Measurements from ENCODE around the gene ANKRD27. TPM values are rescaled to one million over a fixed set of nuclear protein-coding genes. Genes with fewer than 3 reads are reported as not detected.
"Not testable (repeated sequence)": the region's sequence is repeated elsewhere in the genome, so short reads cannot be mapped to it uniquely, and the experiment has no call there.

The ANKRD27 gene
- polyA plus RNA-seq, 1 donor: 20.6 TPM

DNA sequence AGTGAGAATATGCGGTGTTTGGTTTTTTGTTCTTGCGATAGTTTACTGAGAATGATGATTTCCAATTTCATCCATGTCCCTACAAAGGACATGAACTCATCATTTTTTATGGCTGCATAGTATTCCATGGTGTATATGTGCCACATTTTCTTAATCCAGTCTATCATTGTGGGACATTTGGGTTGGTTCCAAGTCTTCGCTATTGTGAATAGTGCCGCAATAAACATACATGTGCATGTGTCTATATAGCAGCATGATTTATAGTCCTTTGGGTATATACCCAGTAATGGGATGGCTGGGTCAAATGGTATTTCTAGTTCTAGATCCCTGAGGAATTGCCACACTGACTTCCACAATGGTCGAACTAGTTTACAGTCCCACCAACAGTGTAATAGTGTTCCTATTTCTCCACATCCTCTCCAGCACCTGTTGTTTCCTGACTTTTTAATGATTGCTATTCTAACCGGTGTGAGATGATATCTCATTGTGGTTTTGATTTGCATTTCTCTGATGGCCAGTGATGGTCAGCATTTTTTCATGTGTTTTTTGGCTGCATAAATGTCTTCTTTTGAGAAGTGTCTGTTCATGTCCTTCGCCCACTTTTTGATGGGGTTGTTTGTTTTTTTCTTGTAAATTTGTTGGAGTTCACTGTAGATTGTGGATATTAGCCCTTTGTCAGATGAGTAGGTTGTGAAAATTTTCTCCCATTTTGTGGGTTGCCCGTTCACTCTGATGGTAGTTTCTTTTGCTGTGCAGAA lies 87.1 kb downstream of the ANKRD27 start:
- not testable (repeated sequence) for H3K4me3 ChIP-seq (ENCODE audit: low read length); H3K27me3 ChIP-seq (ENCODE audit: control insufficient read depth, insufficient read depth, low read length); DNase-seq; H3K27ac ChIP-seq (ENCODE audit: low read length); H3K9me3 ChIP-seq (ENCODE audit: control insufficient read depth, low read depth, low read length); H3K4me1 ChIP-seq (ENCODE audit: control insufficient read depth, insufficient read depth, low read length)
- peaks cover 35% of the 10 kb centered on the region for H3K36me3 ChIP-seq (ENCODE audit: control insufficient read depth, insufficient read depth, low read length)
- WGBS (ENCODE audit: insufficient coverage, low lambda C conversion rate): no CpG with 5 or more reads among the region's 8 CpGs

- Histone ChIP-seq H3K4me3 (ENCODE audit: low read length) (peak overlapping the region; percentile 85), H3K4me1 (ENCODE audit: control insufficient read depth, insufficient read depth, low read length) (peaks cover 4% of the 10 kb centered on the region), H3K27me3 (ENCODE audit: control insufficient read depth, insufficient read depth, low read length) (no peaks in the 10 kb centered on the region), H3K27ac (ENCODE audit: low read length) (peak overlapping the region; percentile 77), H3K36me3 (ENCODE audit: control insufficient read depth, insufficient read depth, low read length) (peaks cover 38% of the 10 kb centered on the region), H3K9me3 (ENCODE audit: control insufficient read depth, low read depth, low read length) (no peaks in the 10 kb centered on the region)
- no CpG with 5 or more reads among the region's 27 CpGs for WGBS (ENCODE audit: insufficient coverage, low lambda C conversion rate)
- DNase-seq: peak in 1 of 2 donors; percentile 28
Measured at GRCh38 chr19:32581705-32582179, 93.2 kb downstream of the ANKRD27 start.

GRCh38 chr19:32580901-32581704 lies 93.9 kb downstream of the ANKRD27 start, which contains the start of gene PDCD5:
PDCD5 (plus strand) TSS chr19:32581190; CDS start chr19:32581262, 72 bp downstream.
- H3K4me3 ChIP-seq (ENCODE audit: low read length): peak within 1 kb of the TSS; percentile 85
- peak within 1 kb of the TSS; percentile 77 for H3K27ac ChIP-seq (ENCODE audit: low read length)
- peaks cover 4% of the 10 kb centered on the region for H3K4me1 ChIP-seq (ENCODE audit: control insufficient read depth, insufficient read depth, low read length)
- H3K9me3 ChIP-seq (ENCODE audit: control insufficient read depth, low read depth, low read length): no peaks in the 10 kb centered on the region
- no peaks in the 10 kb centered on the region for H3K27me3 ChIP-seq (ENCODE audit: control insufficient read depth, insufficient read depth, low read length)
- WGBS (ENCODE audit: insufficient coverage, low lambda C conversion rate): no CpG with 5 or more reads among the region's 81 CpGs
- peak; percentile 96 to 98 for DNase-seq
- H3K36me3 ChIP-seq (ENCODE audit: control insufficient read depth, insufficient read depth, low read length): peaks cover 32% of the 10 kb centered on the region

DNA sequence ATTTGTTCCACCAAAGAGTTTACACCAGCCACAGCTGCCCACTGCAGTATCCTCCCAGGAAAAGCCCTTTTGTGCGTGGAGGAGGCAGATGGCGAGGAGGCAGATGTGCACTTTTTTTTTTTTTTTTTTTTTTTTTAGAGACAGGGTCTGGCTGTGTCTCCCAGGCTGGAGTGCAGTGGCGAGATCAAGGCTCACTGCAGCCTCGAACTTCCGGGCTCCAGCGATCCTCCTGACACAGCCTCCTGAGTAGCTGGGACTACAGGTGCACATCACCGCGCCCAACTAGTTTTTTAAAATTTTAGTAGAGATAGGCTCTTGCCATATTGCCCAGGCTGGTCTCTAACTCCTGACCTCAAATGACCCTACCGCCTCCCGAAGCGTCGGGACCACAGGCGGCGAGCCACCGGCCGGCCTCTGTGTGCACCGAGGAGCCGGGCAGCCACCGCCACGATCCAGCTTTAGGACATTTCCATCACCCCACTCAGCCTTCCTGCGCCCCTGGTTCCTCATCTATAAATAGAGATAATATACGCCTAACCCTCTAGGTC lies 94.6 kb downstream of the ANKRD27 start:
- no CpG with 5 or more reads among the region's 22 CpGs for WGBS (ENCODE audit: insufficient coverage, low lambda C conversion rate)
- H3K36me3 ChIP-seq (ENCODE audit: control insufficient read depth, insufficient read depth, low read length): peaks cover 26% of the 10 kb centered on the region
- peak in 1 of 2 donors; percentile 1 for DNase-seq
- peak overlapping the region; percentile 48 for H3K4me3 ChIP-seq (ENCODE audit: low read length)
- peaks cover 4% of the 10 kb centered on the region for H3K4me1 ChIP-seq (ENCODE audit: control insufficient read depth, insufficient read depth, low read length)
- peak overlapping the region; percentile 16 for H3K27ac ChIP-seq (ENCODE audit: low read length)
- H3K9me3 ChIP-seq (ENCODE audit: control insufficient read depth, low read depth, low read length): no peaks in the 10 kb centered on the region
- H3K27me3 ChIP-seq (ENCODE audit: control insufficient read depth, insufficient read depth, low read length): no peaks in the 10 kb centered on the region

- peaks cover under 1% of the 10 kb centered on the region for H3K27me3 ChIP-seq (ENCODE audit: control insufficient read depth, insufficient read depth, low read length)
- H3K27ac ChIP-seq (ENCODE audit: low read length): no peak overlapping the region
- DNase-seq: no peak
- no peaks in the 10 kb centered on the region for H3K4me1 ChIP-seq (ENCODE audit: control insufficient read depth, insufficient read depth, low read length)
- WGBS (ENCODE audit: insufficient coverage, low lambda C conversion rate): no CpG with 5 or more reads among the region's 1 CpG
- no peaks in the 10 kb centered on the region for H3K9me3 ChIP-seq (ENCODE audit: control insufficient read depth, low read depth, low read length)
- H3K36me3 ChIP-seq (ENCODE audit: control insufficient read depth, insufficient read depth, low read length): no peaks in the 10 kb centered on the region
- no peak overlapping the region for H3K4me3 ChIP-seq (ENCODE audit: low read length)
Measured at GRCh38 chr19:32576790-32577189, 98.2 kb downstream of the ANKRD27 start.

GRCh38 chr19:32573492-32573794 lies 101.5 kb downstream of the ANKRD27 start:
- Histone ChIP-seq H3K27me3 (ENCODE audit: control insufficient read depth, insufficient read depth, low read length) (peaks cover 2% of the 10 kb centered on the region), H3K4me3 (ENCODE audit: low read length) (no peak overlapping the region), H3K36me3 (ENCODE audit: control insufficient read depth, insufficient read depth, low read length) (no peaks in the 10 kb centered on the region), H3K27ac (ENCODE audit: low read length) (no peak overlapping the region), H3K9me3 (ENCODE audit: control insufficient read depth, low read depth, low read length) (no peaks in the 10 kb centered on the region), H3K4me1 (ENCODE audit: control insufficient read depth, insufficient read depth, low read length) (no peaks in the 10 kb centered on the region)
- DNase-seq: no peak
- WGBS (ENCODE audit: insufficient coverage, low lambda C conversion rate): 60% methylated on average over 1 of the region's 3 CpGs

DNA sequence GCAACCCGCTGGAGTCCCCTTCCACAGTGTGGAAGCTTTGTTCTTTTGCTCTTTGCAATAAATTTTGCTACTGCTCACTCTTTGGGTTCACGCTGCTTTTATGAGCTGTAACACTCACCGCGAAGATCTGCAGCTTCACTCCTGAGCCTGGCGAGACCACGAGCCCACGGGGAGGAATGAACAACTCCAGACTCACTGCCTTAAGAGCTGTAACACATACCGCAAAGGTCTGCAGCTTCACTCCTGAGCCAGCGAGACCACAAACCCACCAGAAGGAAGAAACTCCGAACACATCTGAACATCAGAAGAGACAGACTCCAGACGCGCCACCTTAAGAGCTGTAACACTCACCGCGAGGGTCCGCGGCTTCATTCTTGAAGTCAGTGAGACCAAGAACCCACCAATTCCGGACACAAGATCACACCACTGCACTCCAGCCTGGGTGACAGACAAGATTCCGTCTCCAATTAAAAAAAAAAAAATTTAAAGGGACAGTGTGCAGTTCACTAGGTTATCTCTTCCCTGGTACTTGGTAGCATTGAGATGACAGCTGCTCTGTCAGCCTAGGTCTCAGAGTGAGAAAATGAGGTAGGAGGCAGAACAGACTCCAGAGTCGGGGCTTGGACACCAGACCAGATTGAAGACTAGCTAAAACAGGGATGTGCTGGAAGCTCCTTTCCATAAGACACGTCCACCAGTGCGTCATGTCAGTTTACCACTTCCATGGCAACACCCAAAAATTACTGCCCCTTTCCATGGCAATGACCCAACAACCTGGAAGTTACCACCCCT lies 102.1 kb downstream of the ANKRD27 start:
- not testable (repeated sequence) for DNase-seq; H3K9me3 ChIP-seq (ENCODE audit: control insufficient read depth, low read depth, low read length); H3K27me3 ChIP-seq (ENCODE audit: control insufficient read depth, insufficient read depth, low read length); H3K27ac ChIP-seq (ENCODE audit: low read length); H3K36me3 ChIP-seq (ENCODE audit: control insufficient read depth, insufficient read depth, low read length); H3K4me1 ChIP-seq (ENCODE audit: control insufficient read depth, insufficient read depth, low read length); H3K4me3 ChIP-seq (ENCODE audit: low read length)
- 100% methylated on average over 2 of the region's 21 CpGs for WGBS (ENCODE audit: insufficient coverage, low lambda C conversion rate)

GRCh38 chr19:32571471-32572075 lies 103.4 kb downstream of the ANKRD27 start:
- not testable (repeated sequence) for H3K4me3 ChIP-seq (ENCODE audit: low read length); H3K27ac ChIP-seq (ENCODE audit: low read length); H3K4me1 ChIP-seq (ENCODE audit: control insufficient read depth, insufficient read depth, low read length); DNase-seq; H3K27me3 ChIP-seq (ENCODE audit: control insufficient read depth, insufficient read depth, low read length); H3K9me3 ChIP-seq (ENCODE audit: control insufficient read depth, low read depth, low read length); H3K36me3 ChIP-seq (ENCODE audit: control insufficient read depth, insufficient read depth, low read length)
- WGBS (ENCODE audit: insufficient coverage, low lambda C conversion rate): no CpG with 5 or more reads among the region's 36 CpGs

DNA sequence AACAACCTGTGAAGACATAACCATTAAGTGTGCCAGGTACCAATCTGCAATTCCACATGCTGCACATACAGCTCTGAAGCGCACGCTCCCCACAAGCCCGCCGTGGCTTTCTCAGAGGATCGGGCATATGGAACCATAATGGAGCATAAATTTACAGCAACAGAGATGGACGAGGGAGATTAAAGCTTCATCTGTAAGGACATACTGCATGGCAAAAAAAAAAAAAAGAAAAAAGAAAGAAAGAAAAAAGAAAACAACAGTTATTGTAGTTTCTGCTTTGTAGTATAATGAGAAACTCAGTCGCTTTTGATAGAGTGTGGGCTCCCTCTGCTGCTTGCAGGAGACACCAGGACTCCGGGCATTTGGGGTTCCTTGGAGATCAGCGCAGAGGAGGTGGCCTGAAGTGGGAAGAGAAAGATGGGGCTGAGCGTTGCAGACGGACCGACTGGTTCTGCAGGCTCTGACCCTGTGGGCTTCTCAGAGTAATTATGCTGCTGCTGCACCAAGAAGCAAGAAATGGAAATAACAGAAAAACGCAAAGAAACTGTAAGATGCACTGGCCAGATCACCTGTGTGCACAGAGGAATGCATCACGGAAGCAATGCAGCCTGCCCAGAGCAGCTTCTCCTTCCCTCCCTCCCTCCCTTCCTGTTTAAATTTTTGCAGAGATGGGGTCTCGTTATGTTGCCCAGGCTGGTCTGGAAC lies 104.7 kb downstream of the ANKRD27 start:
- H3K27ac ChIP-seq (ENCODE audit: low read length): no peak overlapping the region
- H3K4me3 ChIP-seq (ENCODE audit: low read length): no peak overlapping the region
- no peaks in the 10 kb centered on the region for H3K36me3 ChIP-seq (ENCODE audit: control insufficient read depth, insufficient read depth, low read length)
- WGBS (ENCODE audit: insufficient coverage, low lambda C conversion rate): 61% methylated on average over 7 of the region's 15 CpGs
- peaks cover 2% of the 10 kb centered on the region for H3K27me3 ChIP-seq (ENCODE audit: control insufficient read depth, insufficient read depth, low read length)
- no peaks in the 10 kb centered on the region for H3K4me1 ChIP-seq (ENCODE audit: control insufficient read depth, insufficient read depth, low read length)
- DNase-seq: peak; percentile 40 to 49
- H3K9me3 ChIP-seq (ENCODE audit: control insufficient read depth, low read depth, low read length): no peaks in the 10 kb centered on the region
